Cardiac fibroblast (primary cell): ENCODE results near the gene TMEM164.

Experiments used
- DNase-seq, 2 donors: peaks; one replicate each; pipeline versions ENCODE4 v3.0.0 to v3.0.0-alpha.2; 2010; ENCODE audit warnings: low read depth in 2 of 2
- H3K4me3 ChIP-seq, 2 donors: replicated peaks in 1 of 2; 1 replicate in 1 of 2; 2 replicates in 1 of 2; pipeline ENCODE4 v1.5.1; 2011; ENCODE audit warnings: low read depth in 2 of 2, low read length in 2 of 2, mild to moderate bottlenecking in 2 of 2, moderate library complexity in 1 of 2
- CTCF ChIP-seq: IDR thresholded peaks from one replicate; pipeline ENCODE4 v1.5.1; 2011; ENCODE audit warnings: low read depth, mild to moderate bottlenecking, low read length, inconsistent platforms

The TMEM164 gene

DNA sequence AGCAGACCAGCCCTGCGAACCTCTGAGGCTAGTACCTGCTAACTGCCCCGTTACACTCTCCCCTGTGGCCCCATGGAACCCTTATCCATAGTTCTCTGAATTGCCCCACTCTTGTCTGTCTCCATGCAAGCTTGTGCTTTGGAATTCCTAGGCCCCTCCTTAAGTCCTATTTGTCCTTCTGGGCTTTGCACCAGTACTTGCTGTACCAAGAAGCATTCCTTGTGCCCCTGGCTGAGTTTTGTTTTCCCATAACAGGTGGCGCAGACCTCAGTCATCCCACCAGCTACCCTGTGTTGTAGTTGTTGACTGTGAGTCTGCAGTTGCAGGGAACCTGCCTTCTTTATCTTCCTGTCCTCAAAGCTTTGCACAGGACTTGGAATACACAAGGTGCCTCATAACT is 167.1 kb downstream of the TMEM164 start:
- TF ChIP-seq CTCF = no peak
- H3K4me3 ChIP-seq = no peak overlapping the region
- DNase-seq = no peak

GRCh38 chrX:110171442-110171841 is 168.5 kb downstream of the TMEM164 start:
- H3K4me3 ChIP-seq = no peak overlapping the region
- DNase-seq = no peak
- TF ChIP-seq CTCF = no peak

GRCh38 chrX:110172215-110172614 is 169.3 kb downstream of the TMEM164 start:
- no peak for DNase-seq
- TF ChIP-seq CTCF = no peak
- no peak overlapping the region for H3K4me3 ChIP-seq

GRCh38 chrX:110173192-110174175 is 170.6 kb downstream of the TMEM164 start:
- TF ChIP-seq CTCF = no peak
- peak; percentile 22 to 73 for DNase-seq
- H3K4me3 ChIP-seq = no peak overlapping the region

- no peak overlapping the region for H3K4me3 ChIP-seq
- DNase-seq = no peak
- no peak for TF ChIP-seq CTCF
Observed at GRCh38 chrX:110175146-110175545, 172.2 kb downstream of the TMEM164 start.

GRCh38 chrX:110175696-110176095 is 172.8 kb downstream of the TMEM164 start:
- DNase-seq = no peak
- H3K4me3 ChIP-seq = no peak overlapping the region
- TF ChIP-seq CTCF = no peak
